ENCODE data around the gene TNFAIP8. TPM values are rescaled to one million over a fixed set of nuclear protein-coding genes. Genes with fewer than 3 reads are reported as not detected.

The TNFAIP8 gene
- total and polyA plus RNA-seq, 9 of the 15 experiments (the other 6 are each of a cell fraction or from before 2014, with no cell fraction given): 29.9 to 52.2 (median 44.8) TPM

GRCh38 chr5:119417891-119418605 lies 62.2 kb downstream of the TNFAIP8 start (continued):
- TF ChIP-seq ZNF408 (CRISPR knock-in tag; IDR thresholded peaks at IDR 0.05; ENCODE audit: low read depth) (no peak), ZNF324 (CRISPR knock-in tag; IDR thresholded peaks at IDR 0.05) (no peak), CBX1 (IDR thresholded peaks at IDR 0.05; ENCODE audit: low read depth) (no peak), MCM2 (IDR thresholded peaks at IDR 0.05; ENCODE audit: low read depth) (no peak), ZBTB12 (CRISPR knock-in tag; IDR thresholded peaks at IDR 0.05) (no peak), MTA1 (IDR thresholded peaks at IDR 0.05; ENCODE audit: borderline replicate concordance) (no peak), HSF4 (CRISPR knock-in tag; IDR thresholded peaks at IDR 0.05; ENCODE audit: borderline replicate concordance) (no peak), ZC3H4 (CRISPR knock-in tag; IDR thresholded peaks at IDR 0.05; ENCODE audit: borderline replicate concordance) (no peak), ZNF395 (CRISPR knock-in tag; IDR thresholded peaks at IDR 0.05) (no peak), TCFL5 (CRISPR knock-in tag; conservative IDR thresholded peaks at IDR 0.05) (no peak), ZNF592 (IDR thresholded peaks at IDR 0.05) (no peak), MAFK (IDR thresholded peaks at IDR 0.05; ENCODE audit: low read length) (no peak), ZBTB33 (CRISPR knock-in tag; IDR thresholded peaks at IDR 0.05) (no peak)
